Measurements from ENCODE around the gene NDUFA12.

The NDUFA12 gene

DNA sequence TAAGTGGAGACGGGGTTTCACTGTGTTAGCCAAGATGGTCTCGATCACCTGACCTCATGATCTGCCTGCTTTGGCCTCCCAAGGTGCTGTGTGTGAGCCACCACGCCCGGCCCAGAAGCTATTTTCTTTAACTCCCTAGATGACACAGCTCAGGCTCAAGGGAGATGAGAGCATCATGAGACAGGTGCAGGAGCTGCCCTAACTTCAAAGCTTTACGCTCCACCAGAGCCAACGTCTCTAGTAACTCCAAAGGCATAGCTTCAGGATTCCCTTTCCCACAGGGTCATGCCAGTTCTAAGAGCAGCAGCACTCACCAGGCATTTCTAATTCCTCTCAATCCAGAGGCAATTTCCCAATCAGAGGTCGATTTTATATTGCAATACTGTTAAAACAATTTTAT is 21.0 kb downstream of the NDUFA12 start:
- intact Hi-C loops (cut with DNase I; ENCODE audit: low total_unique reads), result no loop called here
- H3K27ac ChIP-seq, result no peak overlapping the region
- TF ChIP-seq, protein P1, sequence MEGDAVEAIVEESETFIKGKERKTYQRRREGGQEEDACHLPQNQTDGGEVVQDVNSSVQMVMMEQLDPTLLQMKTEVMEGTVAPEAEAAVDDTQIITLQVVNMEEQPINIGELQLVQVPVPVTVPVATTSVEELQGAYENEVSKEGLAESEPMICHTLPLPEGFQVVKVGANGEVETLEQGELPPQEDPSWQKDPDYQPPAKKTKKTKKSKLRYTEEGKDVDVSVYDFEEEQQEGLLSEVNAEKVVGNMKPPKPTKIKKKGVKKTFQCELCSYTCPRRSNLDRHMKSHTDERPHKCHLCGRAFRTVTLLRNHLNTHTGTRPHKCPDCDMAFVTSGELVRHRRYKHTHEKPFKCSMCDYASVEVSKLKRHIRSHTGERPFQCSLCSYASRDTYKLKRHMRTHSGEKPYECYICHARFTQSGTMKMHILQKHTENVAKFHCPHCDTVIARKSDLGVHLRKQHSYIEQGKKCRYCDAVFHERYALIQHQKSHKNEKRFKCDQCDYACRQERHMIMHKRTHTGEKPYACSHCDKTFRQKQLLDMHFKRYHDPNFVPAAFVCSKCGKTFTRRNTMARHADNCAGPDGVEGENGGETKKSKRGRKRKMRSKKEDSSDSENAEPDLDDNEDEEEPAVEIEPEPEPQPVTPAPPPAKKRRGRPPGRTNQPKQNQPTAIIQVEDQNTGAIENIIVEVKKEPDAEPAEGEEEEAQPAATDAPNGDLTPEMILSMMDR (IDR thresholded peaks at IDR 0.05), result no peak

DNA sequence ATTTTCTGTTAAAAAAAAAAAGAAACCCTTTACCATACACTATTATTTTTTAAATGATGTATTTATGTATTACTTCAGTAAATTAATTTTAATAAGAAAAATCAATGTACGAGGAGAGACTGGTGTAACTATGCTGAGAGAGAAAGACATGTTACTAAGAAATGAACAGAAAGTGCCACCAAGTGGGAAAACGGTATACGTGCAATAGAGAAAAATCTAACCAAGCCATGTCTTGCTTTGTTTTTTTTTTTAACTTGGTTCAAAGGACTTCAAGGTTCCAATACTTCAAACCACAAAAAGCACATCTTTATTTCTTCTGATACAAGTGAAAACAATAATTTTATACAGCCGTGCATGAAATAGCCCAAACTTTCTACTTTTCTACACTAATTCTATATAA is 22.9 kb downstream of the NDUFA12 start:
- H3K36me3 ChIP-seq, result peaks cover 0 to 3% (median 0%) of the 10 kb centered on the region in 3 donors
- TF ChIP-seq, protein P1 (IDR thresholded peaks at IDR 0.05), result no peak
- intact Hi-C loops (cut with DNase I; ENCODE audit: low total_unique reads), result no loop called here
- no peak overlapping the region for H3K4me3 ChIP-seq
- no peaks in the 10 kb centered on the region for H3K4me1 ChIP-seq
- no peaks in the 10 kb centered on the region for H3K27me3 ChIP-seq
- no peaks in the 10 kb centered on the region for H3K9me3 ChIP-seq
- no peak for DNase-seq
- no peak overlapping the region for H3K27ac ChIP-seq

More for the DNA sequence above, 21.0 kb downstream of the NDUFA12 start:
- no peaks in the 10 kb centered on the region for H3K4me1 ChIP-seq
- H3K4me3 ChIP-seq, result no peak overlapping the region
- H3K9me3 ChIP-seq, result no peaks in the 10 kb centered on the region
- H3K27me3 ChIP-seq, result no peaks in the 10 kb centered on the region
- DNase-seq, result no peak
- no peaks in the 10 kb centered on the region for H3K36me3 ChIP-seq

DNA sequence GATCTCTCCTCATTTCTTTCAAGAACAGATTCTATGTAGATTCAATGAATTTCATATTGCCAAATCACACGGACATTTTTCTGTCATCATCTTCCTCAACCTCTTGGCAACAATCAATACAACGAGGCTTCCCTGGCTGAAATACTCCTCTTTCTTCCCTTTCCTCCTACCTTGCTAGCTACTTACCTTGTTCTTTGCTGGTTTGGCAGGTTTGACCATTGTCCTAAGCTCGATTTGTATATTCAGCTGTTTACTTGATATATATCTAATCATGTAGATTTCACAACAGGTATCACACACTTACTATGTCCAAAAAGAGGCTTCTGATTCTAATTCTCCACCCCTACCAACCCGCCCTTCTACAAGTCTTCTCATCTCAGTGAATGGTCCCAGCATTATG is 23.6 kb downstream of the NDUFA12 start:
- intact Hi-C loops (cut with DNase I; ENCODE audit: low total_unique reads), result no loop called here
- Histone ChIP-seq H3K36me3 (peaks cover 0 to 5% (median 0%) of the 10 kb centered on the region in 3 donors), H3K27me3 (no peaks in the 10 kb centered on the region), H3K4me3 (no peak overlapping the region), H3K27ac (no peak overlapping the region), H3K4me1 (no peaks in the 10 kb centered on the region), H3K9me3 (no peaks in the 10 kb centered on the region)
- TF ChIP-seq, protein P1 (IDR thresholded peaks at IDR 0.05), result no peak
- no peak for DNase-seq

DNA sequence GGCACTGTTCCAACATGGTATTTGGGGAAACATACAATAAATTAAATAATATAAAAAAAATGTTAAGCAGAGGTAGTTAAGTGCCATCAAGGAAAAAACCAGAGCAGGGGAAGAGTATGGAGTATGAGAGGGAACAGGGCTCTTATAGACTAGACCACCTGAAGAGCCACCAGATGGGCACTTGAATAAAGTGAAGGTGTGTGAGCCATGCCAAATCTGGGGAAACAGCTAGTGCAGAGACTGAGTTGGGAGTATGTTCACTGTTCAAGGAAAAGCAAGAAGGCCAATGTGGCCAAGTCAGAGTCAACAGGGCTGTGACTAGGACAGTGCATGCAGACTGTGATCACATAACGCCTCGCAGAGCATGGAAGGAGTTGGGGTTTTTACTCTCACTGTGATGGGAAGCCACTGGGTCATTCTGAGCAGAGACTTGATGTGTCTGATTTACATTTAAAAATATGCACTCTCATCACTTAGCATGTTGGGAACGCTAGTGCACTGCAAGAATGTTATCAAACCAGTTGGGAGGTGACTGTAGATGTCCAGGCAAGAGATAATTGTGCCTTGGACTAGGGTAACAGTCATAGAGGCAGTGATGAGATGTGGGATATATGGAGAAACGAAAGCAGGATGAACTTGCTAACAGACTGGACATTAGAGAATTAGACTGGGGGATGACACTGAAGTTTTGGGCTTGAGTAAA is 25.6 kb downstream of the NDUFA12 start:
- TF ChIP-seq, protein P1 (IDR thresholded peaks at IDR 0.05), result no peak
- H3K4me3 ChIP-seq, result no peak overlapping the region
- intact Hi-C loops (cut with DNase I; ENCODE audit: low total_unique reads), result no loop called here
- no peaks in the 10 kb centered on the region for H3K27me3 ChIP-seq
- H3K9me3 ChIP-seq, result no peaks in the 10 kb centered on the region
- H3K4me1 ChIP-seq, result no peaks in the 10 kb centered on the region
- DNase-seq, result no peak
- no peak overlapping the region for H3K27ac ChIP-seq
- H3K36me3 ChIP-seq, result peaks cover 0 to 5% (median 0%) of the 10 kb centered on the region in 3 donors

DNA sequence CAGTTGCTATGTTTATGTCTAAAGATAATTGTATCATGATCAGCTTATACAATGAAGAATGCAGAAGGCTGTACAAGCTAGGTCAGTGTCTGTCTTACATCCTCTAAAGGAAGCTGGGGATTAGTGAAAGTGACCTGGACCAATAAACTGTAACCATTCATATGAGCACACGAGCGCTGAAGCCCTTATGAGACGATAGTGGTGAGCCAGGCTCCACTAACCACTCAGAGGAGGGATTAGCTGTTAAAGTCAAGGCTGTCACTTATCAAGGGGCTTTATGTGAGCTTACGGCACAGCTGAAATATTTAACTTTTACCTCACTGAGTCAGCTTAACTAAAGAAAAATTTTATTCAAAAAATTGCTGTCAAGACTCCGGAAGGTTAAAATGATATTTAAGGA is 30.3 kb downstream of the NDUFA12 start:
- intact Hi-C loops (cut with DNase I; ENCODE audit: low total_unique reads), result no loop called here
- Histone ChIP-seq H3K9me3 (no peaks in the 10 kb centered on the region), H3K36me3 (peaks cover 9 to 26% (median 16%) of the 10 kb centered on the region in 3 donors), H3K27me3 (no peaks in the 10 kb centered on the region), H3K4me1 (no peaks in the 10 kb centered on the region), H3K4me3 (no peak overlapping the region), H3K27ac (no peak overlapping the region)
- DNase-seq, result no peak
- TF ChIP-seq, protein P1 (IDR thresholded peaks at IDR 0.05), result no peak
